ENCODE results near the gene SYF2. TPM values are rescaled to one million over a fixed set of nuclear protein-coding genes. Genes with fewer than 3 reads are reported as not detected.

The SYF2 gene
- total RNA-seq, 1 experiment from 2014 or later = 35.3 TPM

- Mint-ChIP-seq H3K9me3 (peaks cover 18% of the 10 kb centered on the region), H3K27ac (no peak overlapping the region), H3K36me3 (peaks cover 4% of the 10 kb centered on the region; the same call in 1 of the 2 replicates), H3K4me1 (no peaks in the 10 kb centered on the region), H3K27me3 (ENCODE audit: low read depth) (peaks cover under 1% of the 10 kb centered on the region), H3K4me3 (no peak overlapping the region)
- no peak for DNase-seq (ENCODE audit: low spot score)
- no peak for ATAC-seq
- TF ChIP-seq ZNF263 (CRISPR knock-in tag; IDR thresholded peaks at IDR 0.05; ENCODE audit: low read depth) (no peak), ZNF138 (CRISPR knock-in tag; conservative IDR thresholded peaks at IDR 0.05) (no peak), ZNF281 (CRISPR knock-in tag; IDR thresholded peaks at IDR 0.05) (no peak), ZNF232 (CRISPR knock-in tag; IDR thresholded peaks at IDR 0.05) (no peak), KAT7 (CRISPR knock-in tag; IDR thresholded peaks at IDR 0.05; ENCODE audit: borderline replicate concordance) (no peak), ZNF396 (CRISPR knock-in tag; IDR thresholded peaks at IDR 0.05; ENCODE audit: borderline replicate concordance) (no peak), E2F1 (CRISPR knock-in tag; IDR thresholded peaks at IDR 0.05) (no peak), JAZF1 (CRISPR knock-in tag; IDR thresholded peaks at IDR 0.05) (no peak), MXD4 (CRISPR knock-in tag; IDR thresholded peaks at IDR 0.05; ENCODE audit: borderline replicate concordance) (no peak), ESRRA (CRISPR knock-in tag; IDR thresholded peaks at IDR 0.05; ENCODE audit: borderline replicate concordance) (no peak), SOX15 (CRISPR knock-in tag; IDR thresholded peaks at IDR 0.05) (no peak), TEAD1 (CRISPR knock-in tag; IDR thresholded peaks at IDR 0.05) (no peak), ATF1 (CRISPR knock-in tag; IDR thresholded peaks at IDR 0.05) (no peak), FOXJ3 (CRISPR knock-in tag; IDR thresholded peaks at IDR 0.05; ENCODE audit: borderline replicate concordance) (no peak), CREM (CRISPR knock-in tag; IDR thresholded peaks at IDR 0.05) (no peak)
- TF ChIP-seq, protein P1, sequence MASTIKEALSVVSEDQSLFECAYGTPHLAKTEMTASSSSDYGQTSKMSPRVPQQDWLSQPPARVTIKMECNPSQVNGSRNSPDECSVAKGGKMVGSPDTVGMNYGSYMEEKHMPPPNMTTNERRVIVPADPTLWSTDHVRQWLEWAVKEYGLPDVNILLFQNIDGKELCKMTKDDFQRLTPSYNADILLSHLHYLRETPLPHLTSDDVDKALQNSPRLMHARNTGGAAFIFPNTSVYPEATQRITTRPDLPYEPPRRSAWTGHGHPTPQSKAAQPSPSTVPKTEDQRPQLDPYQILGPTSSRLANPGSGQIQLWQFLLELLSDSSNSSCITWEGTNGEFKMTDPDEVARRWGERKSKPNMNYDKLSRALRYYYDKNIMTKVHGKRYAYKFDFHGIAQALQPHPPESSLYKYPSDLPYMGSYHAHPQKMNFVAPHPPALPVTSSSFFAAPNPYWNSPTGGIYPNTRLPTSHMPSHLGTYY (CRISPR knock-in tag; IDR thresholded peaks at IDR 0.05) = no peak
- TF ChIP-seq, protein P2, sequence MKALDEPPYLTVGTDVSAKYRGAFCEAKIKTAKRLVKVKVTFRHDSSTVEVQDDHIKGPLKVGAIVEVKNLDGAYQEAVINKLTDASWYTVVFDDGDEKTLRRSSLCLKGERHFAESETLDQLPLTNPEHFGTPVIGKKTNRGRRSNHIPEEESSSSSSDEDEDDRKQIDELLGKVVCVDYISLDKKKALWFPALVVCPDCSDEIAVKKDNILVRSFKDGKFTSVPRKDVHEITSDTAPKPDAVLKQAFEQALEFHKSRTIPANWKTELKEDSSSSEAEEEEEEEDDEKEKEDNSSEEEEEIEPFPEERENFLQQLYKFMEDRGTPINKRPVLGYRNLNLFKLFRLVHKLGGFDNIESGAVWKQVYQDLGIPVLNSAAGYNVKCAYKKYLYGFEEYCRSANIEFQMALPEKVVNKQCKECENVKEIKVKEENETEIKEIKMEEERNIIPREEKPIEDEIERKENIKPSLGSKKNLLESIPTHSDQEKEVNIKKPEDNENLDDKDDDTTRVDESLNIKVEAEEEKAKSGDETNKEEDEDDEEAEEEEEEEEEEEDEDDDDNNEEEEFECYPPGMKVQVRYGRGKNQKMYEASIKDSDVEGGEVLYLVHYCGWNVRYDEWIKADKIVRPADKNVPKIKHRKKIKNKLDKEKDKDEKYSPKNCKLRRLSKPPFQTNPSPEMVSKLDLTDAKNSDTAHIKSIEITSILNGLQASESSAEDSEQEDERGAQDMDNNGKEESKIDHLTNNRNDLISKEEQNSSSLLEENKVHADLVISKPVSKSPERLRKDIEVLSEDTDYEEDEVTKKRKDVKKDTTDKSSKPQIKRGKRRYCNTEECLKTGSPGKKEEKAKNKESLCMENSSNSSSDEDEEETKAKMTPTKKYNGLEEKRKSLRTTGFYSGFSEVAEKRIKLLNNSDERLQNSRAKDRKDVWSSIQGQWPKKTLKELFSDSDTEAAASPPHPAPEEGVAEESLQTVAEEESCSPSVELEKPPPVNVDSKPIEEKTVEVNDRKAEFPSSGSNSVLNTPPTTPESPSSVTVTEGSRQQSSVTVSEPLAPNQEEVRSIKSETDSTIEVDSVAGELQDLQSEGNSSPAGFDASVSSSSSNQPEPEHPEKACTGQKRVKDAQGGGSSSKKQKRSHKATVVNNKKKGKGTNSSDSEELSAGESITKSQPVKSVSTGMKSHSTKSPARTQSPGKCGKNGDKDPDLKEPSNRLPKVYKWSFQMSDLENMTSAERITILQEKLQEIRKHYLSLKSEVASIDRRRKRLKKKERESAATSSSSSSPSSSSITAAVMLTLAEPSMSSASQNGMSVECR (CRISPR knock-in tag; IDR thresholded peaks at IDR 0.05; ENCODE audit: borderline replicate concordance) = no peak
- TF ChIP-seq, protein P3, sequence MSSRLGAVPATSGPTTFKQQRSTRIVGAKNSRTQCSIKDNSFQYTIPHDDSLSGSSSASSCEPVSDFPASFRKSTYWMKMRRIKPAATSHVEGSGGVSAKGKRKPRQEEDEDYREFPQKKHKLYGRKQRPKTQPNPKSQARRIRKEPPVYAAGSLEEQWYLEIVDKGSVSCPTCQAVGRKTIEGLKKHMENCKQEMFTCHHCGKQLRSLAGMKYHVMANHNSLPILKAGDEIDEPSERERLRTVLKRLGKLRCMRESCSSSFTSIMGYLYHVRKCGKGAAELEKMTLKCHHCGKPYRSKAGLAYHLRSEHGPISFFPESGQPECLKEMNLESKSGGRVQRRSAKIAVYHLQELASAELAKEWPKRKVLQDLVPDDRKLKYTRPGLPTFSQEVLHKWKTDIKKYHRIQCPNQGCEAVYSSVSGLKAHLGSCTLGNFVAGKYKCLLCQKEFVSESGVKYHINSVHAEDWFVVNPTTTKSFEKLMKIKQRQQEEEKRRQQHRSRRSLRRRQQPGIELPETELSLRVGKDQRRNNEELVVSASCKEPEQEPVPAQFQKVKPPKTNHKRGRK (CRISPR knock-in tag; IDR thresholded peaks at IDR 0.05; ENCODE audit: borderline replicate concordance) = no peak
- TF ChIP-seq, protein P4, sequence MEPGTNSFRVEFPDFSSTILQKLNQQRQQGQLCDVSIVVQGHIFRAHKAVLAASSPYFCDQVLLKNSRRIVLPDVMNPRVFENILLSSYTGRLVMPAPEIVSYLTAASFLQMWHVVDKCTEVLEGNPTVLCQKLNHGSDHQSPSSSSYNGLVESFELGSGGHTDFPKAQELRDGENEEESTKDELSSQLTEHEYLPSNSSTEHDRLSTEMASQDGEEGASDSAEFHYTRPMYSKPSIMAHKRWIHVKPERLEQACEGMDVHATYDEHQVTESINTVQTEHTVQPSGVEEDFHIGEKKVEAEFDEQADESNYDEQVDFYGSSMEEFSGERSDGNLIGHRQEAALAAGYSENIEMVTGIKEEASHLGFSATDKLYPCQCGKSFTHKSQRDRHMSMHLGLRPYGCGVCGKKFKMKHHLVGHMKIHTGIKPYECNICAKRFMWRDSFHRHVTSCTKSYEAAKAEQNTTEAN (CRISPR knock-in tag; IDR thresholded peaks at IDR 0.05) = no peak
- ChIA-PET CTCF (no interaction called here), POLR2A (no interaction called here)
Measured at GRCh38 chr1:25180996-25181395, 51.3 kb downstream of the SYF2 start.

Data from WTC11 (cell line).